GM12892 (cell line): ENCODE results near the gene ADGRD2.

Experiments
- POLR2A ChIP-seq: IDR thresholded peaks from 2 replicates; pipeline ENCODE4 v1.6.1; 2011; ENCODE audit warnings: low read depth, low read length, control low read depth
- POLR2AphosphoS5 ChIP-seq: IDR thresholded peaks from 2 replicates; pipeline ENCODE4 v1.6.1; 2011; ENCODE audit warnings: low read depth, low read length, control low read depth
- TAF1 ChIP-seq: IDR thresholded peaks from 2 replicates; pipeline ENCODE4 v1.6.1; 2011; ENCODE audit warnings: low read depth, mild to moderate bottlenecking, control low read depth, low read length, borderline replicate concordance

DNA sequence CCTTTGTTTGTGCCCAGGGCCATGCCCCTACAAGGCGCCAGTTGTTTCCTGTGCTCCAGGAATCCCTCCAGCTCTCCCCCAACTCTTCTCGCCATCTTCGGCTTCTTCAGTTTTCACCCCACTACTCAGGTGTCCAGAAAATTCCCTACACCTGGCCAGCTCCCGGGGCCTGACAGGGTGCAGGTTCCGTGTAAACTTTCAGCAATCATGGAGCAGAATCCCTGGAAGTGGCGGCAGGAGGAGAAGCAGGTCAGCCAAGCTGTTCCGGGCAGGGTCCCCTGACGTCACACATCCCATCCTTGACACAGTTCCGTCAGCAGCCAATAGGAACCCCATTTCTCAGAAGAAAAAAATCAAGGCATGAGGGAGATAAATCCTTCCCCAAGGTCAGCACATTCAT lies 12.2 kb upstream of the ADGRD2 start:
- TF ChIP-seq POLR2A (no peak), POLR2AphosphoS5 (no peak), TAF1 (no peak)
